OCI-M2 (cell line): ENCODE measurements around the gene SP140L.
"Not testable (repeated sequence)": the region's sequence is repeated elsewhere in the genome, so short reads cannot be mapped to it uniquely, and the experiment has no call there.

Source experiments
- DNase-seq: peaks from one replicate; lab custom pipeline; 2025; ENCODE audit not compliant: unreplicated experiment; lab: John Stamatoyannopoulos, UW

SP140L gene

GRCh38 chr2:230417436-230417835 is 90.4 kb downstream of the SP140L start:
- DNase-seq, result no peak

DNA sequence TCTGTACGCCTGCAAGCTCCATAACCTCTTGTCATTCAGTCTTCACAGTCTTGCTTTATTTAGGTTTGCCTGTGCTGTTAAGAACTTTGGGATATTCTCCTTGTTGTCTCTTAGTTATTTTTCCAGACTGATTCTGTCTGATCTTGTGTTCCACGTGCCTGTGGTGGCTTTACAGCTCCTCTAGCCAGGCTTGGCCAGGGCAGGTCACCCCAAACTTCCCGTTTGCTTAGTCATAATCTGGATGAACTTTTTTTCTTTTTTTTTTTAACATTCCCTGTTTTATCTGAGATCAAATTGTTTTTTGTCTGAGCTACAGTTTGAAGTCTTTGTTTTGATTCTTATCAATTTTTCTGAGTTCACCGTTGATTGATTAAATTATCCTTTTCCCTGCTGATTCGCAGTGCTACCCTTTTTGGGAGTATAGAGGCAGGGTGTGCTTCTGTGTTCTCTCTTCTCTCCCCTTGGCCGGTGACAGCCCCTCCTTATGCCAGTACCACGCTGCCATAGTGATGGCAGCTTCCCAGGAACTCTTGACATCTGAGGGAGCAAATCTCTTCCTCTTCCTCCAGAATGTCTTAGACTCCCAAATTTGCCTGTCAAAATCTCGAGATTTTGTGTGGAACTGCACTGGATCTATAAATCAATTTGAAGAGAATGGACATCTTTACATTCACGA is 91.5 kb downstream of the SP140L start:
- no peak for DNase-seq

GRCh38 chr2:230419181-230419580 is 92.2 kb downstream of the SP140L start:
- DNase-seq, result no peak

DNA sequence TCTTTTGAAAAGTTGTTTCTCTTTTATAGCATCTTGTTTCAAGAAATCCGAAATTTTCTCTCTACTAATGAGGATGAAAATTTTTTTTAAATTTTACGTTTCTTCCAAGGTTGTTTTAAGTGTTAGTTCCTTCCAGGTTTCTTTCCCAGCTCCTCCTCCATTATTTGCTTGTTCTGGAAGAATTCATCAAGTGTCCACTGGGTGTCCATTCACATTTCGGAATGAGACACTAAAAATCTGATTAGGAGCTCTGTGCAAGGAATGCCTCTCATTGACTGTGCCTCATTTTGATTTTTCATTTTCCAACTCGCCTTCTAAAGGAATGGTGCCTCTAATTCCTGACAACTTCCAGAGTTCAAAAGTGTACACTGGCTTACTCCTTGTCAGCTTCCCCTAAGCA is 95.2 kb downstream of the SP140L start:
- no peak for DNase-seq

GRCh38 chr2:230423851-230424458 is 97.0 kb downstream of the SP140L start:
- no peak for DNase-seq

DNA sequence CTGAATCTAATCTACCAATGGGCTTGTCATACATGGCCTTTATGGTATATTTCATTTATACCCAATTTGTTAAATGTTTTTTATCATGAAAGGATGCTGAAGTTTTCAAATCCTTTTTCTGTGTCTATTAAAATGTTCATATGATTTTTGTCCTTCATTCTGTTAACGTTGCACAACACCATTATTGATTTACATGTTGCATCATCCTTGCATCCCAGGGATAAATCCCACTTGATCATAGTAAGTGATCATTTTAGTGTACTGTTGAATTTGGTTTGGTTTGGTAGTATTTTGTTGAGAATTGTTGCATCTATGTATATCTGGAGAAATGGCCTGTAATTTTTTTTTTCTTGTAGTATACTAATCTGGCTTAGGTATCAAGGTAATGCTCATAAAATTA is 98.4 kb downstream of the SP140L start:
- no peak for DNase-seq

DNA sequence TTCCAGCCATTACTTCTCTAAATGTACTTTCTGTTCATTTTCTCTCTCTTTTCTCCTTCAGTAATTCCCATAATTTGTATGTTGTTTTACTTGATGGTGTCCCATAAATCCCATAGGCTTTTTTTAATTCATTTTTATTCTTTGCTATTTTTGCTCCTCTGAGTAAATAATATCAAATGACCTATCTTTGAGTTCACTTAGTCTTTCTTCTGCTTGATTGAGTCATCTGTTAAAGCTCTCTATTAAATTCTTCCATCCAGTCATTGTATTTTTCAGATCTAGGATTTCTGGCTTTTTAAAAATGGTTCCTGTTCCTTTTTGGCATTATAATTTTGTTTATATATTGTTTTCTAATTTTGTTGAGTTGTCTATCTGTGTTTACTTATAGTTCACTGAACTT is 102.5 kb downstream of the SP140L start:
- DNase-seq, result no peak

- no peak for DNase-seq
These were observed 104.2 kb downstream of the SP140L start for GRCh38 chr2:230430957-230431910.

GRCh38 chr2:230434677-230435324 is 107.8 kb downstream of the SP140L start:
- no peak for DNase-seq

DNA sequence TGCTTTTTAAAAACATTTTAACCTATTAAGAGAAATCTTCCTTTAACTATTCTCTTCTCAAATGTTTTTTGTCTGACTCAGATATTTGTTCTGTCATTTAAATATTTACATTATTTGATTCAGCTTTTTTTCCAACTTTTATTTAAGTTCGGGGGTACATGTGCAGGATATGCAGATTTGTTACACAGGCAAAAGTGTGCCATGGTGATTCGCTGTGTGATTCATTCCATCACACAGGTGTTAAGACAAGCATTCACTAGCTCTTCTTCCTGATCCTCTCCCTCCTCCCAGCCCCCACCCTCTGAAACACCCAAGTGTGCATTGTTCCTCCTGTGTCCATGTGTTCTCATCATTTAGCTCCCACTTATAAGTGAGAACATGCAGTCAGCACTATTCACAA is 108.4 kb downstream of the SP140L start:
- DNase-seq, result no peak

DNA sequence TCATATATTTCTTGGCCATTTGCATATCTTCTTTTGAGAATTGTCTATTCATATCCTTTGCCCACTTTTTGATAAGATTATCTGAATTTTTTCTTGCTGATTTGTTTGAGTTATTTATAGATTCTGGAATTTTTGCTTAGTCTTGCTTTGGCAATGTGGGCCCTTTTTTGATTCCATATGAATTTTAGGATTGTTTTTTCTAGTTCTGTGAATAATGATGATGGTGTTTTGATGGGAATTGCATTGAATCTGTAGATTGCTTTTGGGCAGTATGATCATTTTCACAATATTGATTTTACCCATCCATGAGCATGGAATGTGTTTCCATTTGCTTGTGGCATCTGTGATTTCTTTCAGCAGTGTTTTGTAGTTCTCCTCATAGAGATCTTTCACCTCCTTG is 112.1 kb downstream of the SP140L start:
- not testable (repeated sequence) for DNase-seq

DNA sequence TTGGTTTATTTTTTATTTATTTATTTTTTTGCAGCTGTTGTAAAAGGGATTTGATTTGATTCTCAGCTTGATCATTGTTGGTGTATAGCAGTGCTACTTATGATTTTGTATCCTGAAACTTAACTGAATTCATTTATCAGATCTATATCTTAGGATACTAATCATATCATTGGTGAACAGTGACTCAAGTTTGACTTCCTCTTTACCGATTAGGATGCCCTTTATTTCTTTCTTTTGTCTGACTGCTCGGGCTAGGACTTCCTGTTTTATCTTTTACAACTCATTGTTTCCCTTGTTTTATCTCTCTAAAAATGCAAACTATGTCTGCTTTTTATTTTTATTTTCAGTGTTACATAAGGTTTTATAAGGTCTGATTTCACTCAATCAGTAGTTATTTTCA is 112.6 kb downstream of the SP140L start:
- DNase-seq, result no peak

DNA sequence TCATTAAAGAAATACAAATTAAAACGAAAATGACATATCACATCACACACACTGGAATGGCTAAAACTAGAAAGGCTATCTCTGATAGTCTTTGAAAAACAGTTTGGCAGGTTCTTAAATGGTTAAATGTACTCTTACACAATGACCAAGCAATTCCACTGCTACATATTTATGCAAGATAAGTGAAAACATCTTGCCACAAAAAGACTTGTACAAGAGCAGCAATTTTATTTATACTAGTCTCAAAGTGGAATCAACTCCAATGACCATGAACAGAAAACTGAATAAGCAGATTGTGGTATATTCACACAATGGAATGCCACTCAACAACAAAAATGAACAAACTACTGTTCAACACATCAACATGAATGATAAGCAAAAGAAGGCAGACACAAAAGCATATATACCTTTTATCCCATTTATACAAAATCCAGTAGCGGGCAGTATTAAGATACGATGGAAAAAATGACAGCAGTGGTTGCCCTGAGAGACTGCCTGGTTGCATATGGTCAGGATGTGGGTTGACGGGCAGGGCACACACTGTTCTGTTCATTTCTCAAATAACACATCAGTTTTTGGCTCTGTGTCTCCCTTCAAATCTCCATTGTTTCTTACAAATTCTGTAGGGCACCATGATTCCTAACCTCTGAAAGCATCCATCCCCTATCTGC is 114.4 kb downstream of the SP140L start:
- no peak for DNase-seq

- no peak for DNase-seq
These were observed 116.5 kb downstream of the SP140L start for GRCh38 chr2:230443541-230443940.

DNA sequence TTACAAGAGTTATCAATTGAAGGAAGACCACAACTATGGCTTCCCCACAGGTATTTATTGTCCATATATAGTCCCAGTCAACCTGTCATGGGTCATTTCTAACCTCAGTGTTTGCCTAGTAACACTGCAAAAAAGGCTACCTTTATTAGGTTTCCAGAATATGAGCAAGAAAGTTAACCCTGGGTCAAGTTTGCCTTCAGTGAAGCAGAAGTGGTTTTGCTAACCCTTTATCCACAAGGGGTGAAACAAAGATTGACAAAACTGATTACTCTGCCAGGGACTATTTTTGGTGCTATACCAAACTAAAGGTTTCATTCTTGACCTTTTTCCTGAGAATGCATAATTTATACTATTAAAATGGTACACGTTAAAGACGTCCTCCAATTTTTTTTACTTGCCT is 117.8 kb downstream of the SP140L start:
- DNase-seq, result no peak

DNA sequence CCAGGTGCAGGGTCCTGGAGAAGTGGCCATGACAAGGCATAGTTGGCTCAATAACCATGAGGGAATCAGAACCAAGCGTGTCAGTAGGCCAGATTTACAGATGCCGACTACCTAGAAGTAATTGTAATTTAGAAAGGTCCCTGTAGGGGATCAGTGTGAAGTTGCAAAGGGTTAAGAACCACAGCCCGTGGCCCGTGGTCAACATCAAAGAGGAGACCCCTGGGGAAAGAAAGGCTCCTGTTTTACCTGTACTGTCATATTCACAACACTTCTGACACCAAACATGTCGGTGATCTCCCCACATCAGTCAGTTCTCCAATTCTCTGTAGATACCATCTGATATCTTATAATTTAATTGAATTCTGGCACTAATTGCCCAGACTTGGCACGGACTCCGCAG is 120.0 kb downstream of the SP140L start:
- no peak for DNase-seq

DNA sequence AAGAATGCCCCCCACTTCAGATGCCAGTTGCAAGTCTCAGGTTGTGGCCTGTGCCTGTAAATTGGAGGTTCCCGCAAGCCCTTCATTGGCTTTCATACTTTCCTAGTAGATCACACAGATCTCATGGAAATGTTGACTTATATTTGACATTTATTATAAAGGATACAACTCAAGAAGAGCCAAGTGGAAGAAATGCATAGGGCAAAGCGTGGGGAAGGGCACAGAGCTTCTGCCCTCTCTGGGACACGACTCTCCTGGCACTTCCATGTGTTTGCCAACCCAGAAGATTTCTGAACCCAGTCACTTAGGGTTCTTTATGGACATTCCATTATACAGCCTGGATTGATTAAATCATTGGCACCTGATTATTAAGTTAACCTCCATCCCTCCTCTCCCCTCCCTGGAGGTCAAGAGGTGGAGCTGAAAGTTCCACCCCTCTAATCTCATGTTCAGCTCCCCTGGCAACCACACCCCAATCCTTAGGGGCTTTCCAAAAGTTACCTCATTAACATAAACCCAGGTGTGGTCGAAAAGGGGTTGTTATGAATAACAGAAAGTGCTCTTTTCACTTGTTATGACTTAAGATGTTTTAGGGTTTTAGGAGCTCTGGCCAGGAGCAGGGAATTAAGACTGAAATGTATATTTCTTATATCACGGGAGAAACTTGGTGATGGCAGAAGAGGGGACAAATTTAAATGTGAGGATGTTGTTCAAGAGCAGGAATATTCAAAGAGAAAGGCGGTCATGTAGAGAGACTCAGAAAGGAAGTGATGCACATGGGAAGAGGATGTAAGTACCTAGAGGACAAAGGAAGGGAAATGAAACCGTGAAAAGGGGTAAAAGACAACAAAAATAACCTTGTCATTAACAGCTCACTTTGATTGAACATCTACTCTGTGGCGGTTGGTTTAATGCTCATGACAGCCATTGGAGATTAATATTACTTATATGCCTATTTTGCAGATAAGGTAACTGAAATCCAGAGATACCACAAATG is 120.8 kb downstream of the SP140L start:
- no peak for DNase-seq

- no peak for DNase-seq
These were observed 123.0 kb downstream of the SP140L start for GRCh38 chr2:230449901-230450467.

DNA sequence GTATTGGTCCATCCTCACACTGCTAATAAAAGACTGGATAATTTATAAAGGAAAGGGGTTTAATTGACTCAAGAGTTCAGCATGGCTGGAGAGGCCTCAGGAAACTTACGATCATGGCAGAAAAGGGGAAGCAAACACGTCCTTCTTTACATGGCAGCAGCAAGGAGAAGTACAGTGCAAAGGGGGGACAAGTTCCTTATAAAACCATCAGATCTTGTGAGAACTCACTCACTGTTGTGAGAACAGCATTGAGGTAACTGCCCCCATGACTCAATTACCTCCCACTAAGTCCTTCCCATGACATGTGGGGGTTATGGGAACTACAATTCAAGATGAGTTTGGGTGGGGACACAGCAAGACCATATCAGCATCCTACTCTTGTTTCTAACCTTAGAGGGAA is 126.0 kb downstream of the SP140L start:
- no peak for DNase-seq
